ENCODE data around the gene FRMD6.

FRMD6 gene

DNA sequence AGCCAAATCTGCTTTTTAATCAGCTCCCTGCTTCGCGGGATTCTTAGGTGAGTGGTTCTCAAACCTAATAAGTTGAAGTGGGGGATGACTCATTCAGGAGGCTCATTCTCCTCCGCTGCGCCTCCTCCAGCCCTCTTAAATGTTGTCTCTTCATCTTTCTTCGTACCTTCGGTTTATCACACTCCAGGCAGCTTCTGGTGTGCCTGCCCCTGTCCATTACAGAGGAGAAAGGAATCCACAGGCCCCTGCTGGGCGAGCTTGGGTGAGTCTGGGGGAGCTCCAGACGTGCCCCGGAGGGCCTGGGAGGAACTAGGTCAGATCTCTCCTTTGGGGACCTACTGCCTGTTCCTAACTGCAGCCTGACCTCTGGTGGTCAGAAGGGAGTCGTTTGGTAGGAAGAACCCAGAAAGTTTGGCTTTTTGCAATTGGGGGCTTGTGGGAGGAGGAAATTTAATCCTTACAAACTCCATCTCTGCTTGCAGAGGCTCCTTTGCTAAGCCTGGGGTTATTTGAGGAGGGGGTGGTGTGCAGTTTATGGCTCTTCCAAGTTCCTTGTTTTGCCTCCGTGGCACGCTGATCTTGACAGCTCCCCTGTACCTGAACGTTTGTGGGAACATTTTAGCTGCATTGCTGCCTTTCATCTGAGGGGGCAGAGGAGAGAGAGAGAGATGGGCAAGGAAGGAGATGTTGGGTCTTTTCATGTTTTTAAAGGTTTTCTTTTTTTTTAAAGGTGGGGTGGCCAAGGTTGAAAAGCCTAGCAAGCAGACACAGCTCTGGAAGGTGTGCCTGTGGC lies 124.6 kb downstream of the FRMD6 start:
- no peak for TF ChIP-seq POLR2A (IDR thresholded peaks at IDR 0.05; ENCODE audit: low read depth, low read length)
- no peak for FAIRE-seq

DNA sequence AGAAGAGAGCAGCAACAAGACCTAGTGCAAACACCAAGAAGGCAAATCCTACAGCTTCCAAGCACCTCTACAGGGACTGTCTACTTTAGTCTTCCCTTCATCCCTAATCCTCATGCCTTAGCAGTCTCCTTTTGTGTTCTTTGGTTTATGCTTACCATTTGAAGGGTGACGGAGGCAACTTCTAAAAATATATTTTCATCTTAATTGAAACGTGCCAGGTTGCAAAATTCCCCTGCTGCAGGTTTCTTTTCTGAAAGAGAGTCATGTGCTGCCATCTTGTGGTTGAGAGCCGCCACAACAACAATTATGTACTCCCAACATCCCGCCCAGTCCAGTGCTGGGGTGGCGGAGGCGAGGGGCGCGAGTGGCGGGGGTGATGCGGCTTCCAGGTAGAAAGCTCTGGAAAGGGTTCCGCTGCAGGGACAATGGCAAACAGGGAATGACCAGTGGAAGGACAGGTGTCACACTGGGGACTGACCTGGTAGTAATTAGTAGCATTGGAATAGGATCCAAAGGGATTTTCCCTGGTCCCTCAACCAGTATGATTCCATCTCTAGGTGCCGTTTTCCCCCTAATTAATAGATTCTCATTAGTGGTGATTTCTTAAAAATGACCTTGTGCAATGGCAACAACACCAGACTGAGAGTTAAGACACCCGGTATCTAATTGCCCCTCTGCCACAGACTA lies 128.4 kb downstream of the FRMD6 start:
- FAIRE-seq (no peak), DNase-seq (ENCODE audit: insufficient read length, low spot score) (peak; percentile 31)
- TF ChIP-seq POLR2A (IDR thresholded peaks at IDR 0.05; ENCODE audit: low read depth, low read length): no peak

More for the DNA sequence above, 124.6 kb downstream of the FRMD6 start:
- peak; percentile 68 for DNase-seq (ENCODE audit: insufficient read length, low spot score)
